K562 (cell line): ENCODE measurements around the gene SPI1. TPM values are rescaled to one million over a fixed set of nuclear protein-coding genes. Genes with fewer than 3 reads are reported as not detected.

Source experiments
- ARID4B ChIP-seq: sonication (generic); formaldehyde crosslinking; IDR thresholded peaks from 2 replicates; pipeline ENCODE4 v1.8.0; 2022; ENCODE audit warnings: mild to moderate bottlenecking, missing genetic modification reagents
- ARNT ChIP-seq, 2 experiments: fragments of 450-650 bp; IDR thresholded peaks; 2 replicates each; pipeline ENCODE4 v1.6.1; 2016; ENCODE audit warnings: mild to moderate bottlenecking in 1 of 2
- CEBPB ChIP-seq: fragments of 450-650 bp; IDR thresholded peaks from 2 replicates; pipeline ENCODE4 v1.6.1; 2016; ENCODE audit warnings: missing genetic modification characterization, missing compliant biosample characterization
- CREB1 ChIP-seq, 2 experiments: sonication (generic) in 1 of 2; formaldehyde crosslinking in 1 of 2; IDR thresholded peaks; 2 replicates each; pipeline versions ENCODE4 v1.6.1 to v1.8.0; 2012 to 2022; ENCODE audit warnings: inconsistent platforms in 1 of 2, mild to moderate bottlenecking in 1 of 2, missing genetic modification reagents in 1 of 2, moderate library complexity in 1 of 2
- DEAF1 ChIP-seq: fragments of 450-650 bp; formaldehyde crosslinking; IDR thresholded peaks from 2 replicates; pipeline ENCODE4 v1.4.0; 2020; ENCODE audit warnings: mild to moderate bottlenecking, moderate library complexity
- HBP1 ChIP-seq: fragments of 450-650 bp; formaldehyde crosslinking; IDR thresholded peaks from 2 replicates; pipeline ENCODE4 v1.4.0; 2022; ENCODE audit warnings: missing genetic modification characterization
- MLLT1 ChIP-seq, 2 experiments: fragments of 450-650 bp; IDR thresholded peaks; 2 replicates each; pipeline ENCODE4 v1.6.1; 2016
- MTA2 ChIP-seq: fragments of 450-650 bp; IDR thresholded peaks from 2 replicates; pipeline ENCODE4 v1.6.1; 2016; ENCODE audit warnings: low read depth
- NR4A1 ChIP-seq, 2 experiments: fragments of 250-450 bp in 1 of 2; fragments of 450-650 bp in 1 of 2; sonication (Bioruptor Pico) in 1 of 2; IDR thresholded peaks; 2 replicates each; pipeline versions ENCODE4 v1.4.0 to v1.6.1; 2016 to 2020; ENCODE audit warnings: mild to moderate bottlenecking in 2 of 2, missing compliant biosample characterization in 1 of 2, missing genetic modification characterization in 1 of 2, moderate library complexity in 1 of 2
- PHB ChIP-seq: fragments of 250-450 bp; sonication (Bioruptor Pico); IDR thresholded peaks from 2 replicates; pipeline ENCODE4 v1.5.0; 2021
- RAD21 ChIP-seq, 2 experiments: fragments of 250-450 bp in 1 of 2; fragments of 450-650 bp in 1 of 2; sonication (Bioruptor Pico) in 1 of 2; formaldehyde crosslinking in 1 of 2; IDR thresholded peaks in 1 of 2; conservative IDR thresholded peaks in 1 of 2; 2 replicates each; pipeline versions ENCODE4 v1.4.0 to v1.8.0; 2020 to 2022; ENCODE audit warnings: mild to moderate bottlenecking in 2 of 2, moderate library complexity in 1 of 2
- SPI1 ChIP-seq: IDR thresholded peaks from 2 replicates; pipeline ENCODE4 v1.6.1; 2011; ENCODE audit warnings: low read depth, low read length, control low read depth, borderline replicate concordance
- SUPT5H ChIP-seq: fragments of 450-650 bp; IDR thresholded peaks from 2 replicates; pipeline ENCODE4 v1.6.1; 2016
- ZNF263 ChIP-seq: sonication (generic); formaldehyde crosslinking; IDR thresholded peaks from 2 replicates; pipeline ENCODE4 v1.8.0; 2022; ENCODE audit warnings: mild to moderate bottlenecking, missing genetic modification reagents, borderline replicate concordance
- ZNF398 ChIP-seq: fragments of 250-450 bp; sonication (Bioruptor Pico); IDR thresholded peaks from 2 replicates; pipeline ENCODE4 v1.8.0; 2021; ENCODE audit warnings: moderate library complexity, mild to moderate bottlenecking, inconsistent platforms
- polyA plus RNA-seq, 8 experiments: library from polyadenylated mRNA; depleted of rRNA in 4 of 8; stranded (reverse) in 5 of 8; unstranded in 3 of 8; fragments of >200 nt; fragmentation: Nextera tagmentation in 2 of 8; fragmentation: Illumina TruSeq in 1 of 8; extraction: Ambion mirVana in 2 of 8; extraction: Trizol in 1 of 8; gene quantifications; 2 replicates each; pipeline versions ENCODE4 v1.2.1 to v1.2.3, GENCODE V29; 2011 to 2014; ENCODE audit warnings: inconsistent platforms in 1 of 8, missing spikeins in 1 of 8
- total RNA-seq, 7 experiments: library from RNA; depleted of rRNA in 6 of 7; stranded (reverse); fragments of >200 nt in 6 of 7; fragmentation: Illumina TruSeq in 2 of 7; extraction: Trizol in 2 of 7; gene quantifications; 2 replicates each; pipeline versions ENCODE4 v1.2.1 to v1.2.3, GENCODE V29; 2011 to 2021; ENCODE audit warnings: low replicate concordance in 1 of 7

SPI1 gene
- total and polyA plus RNA-seq, 9 of the 15 experiments (the other 6 are each of a cell fraction or from before 2014, with no cell fraction given), result 0.10 to 33.7 (median 10.3) TPM

GRCh38 chr11:47407746-47408590, 29.6 kb upstream of the SPI1 start, which contains the start of gene SLC39A13 (continued):
- no peak for TF ChIP-seq ARNT (IDR thresholded peaks at IDR 0.05)
- peak; percentile 100 for TF ChIP-seq ZNF263
- 0 out of 2 replicates have a peak, but pooled peaks have one; percentile 53 for TF ChIP-seq NR4A1 (CRISPR knock-in tag; IDR thresholded peaks at IDR 0.05)
- TF ChIP-seq NR4A1 (tag; IDR thresholded peaks at IDR 0.05), result no peak
- TF ChIP-seq CREB1 (IDR thresholded peaks at IDR 0.05), result peak; percentile 92
- TF ChIP-seq CREB1 (CRISPR knock-in tag; IDR thresholded peaks at IDR 0.05), result peak; percentile 95
- peak; percentile 98 to 99 for TF ChIP-seq RAD21 (CRISPR knock-in tag; conservative IDR thresholded peaks at IDR 0.05 in 1 of 2, IDR thresholded peaks at IDR 0.05 in 1 of 2)
- TF ChIP-seq ARID4B, result peak; percentile 94
- TF ChIP-seq MLLT1 (IDR thresholded peaks at IDR 0.05), result peak in 1 of 2 experiments; percentile 37; a peak in 1 of 4 replicates
- no peak for TF ChIP-seq ZNF398 (CRISPR knock-in tag)
- TF ChIP-seq HBP1 (CRISPR knock-in tag), result no peak
- no peak for TF ChIP-seq CEBPB (tag)
- peak; percentile 100 for TF ChIP-seq SPI1
- peak; percentile 98 for TF ChIP-seq DEAF1 (CRISPR knock-in tag)
- TF ChIP-seq SUPT5H, result peak; percentile 33; the same call in 1 of the 2 replicates
- TF ChIP-seq MTA2, result no peak
- TF ChIP-seq PHB (CRISPR knock-in tag), result no peak
